DOHH2 (cell line): ENCODE measurements around the gene KLK4.

Experiments
- EZH2phosphoT487 ChIP-seq: fragments of 200-600 bp; sonication (generic); IDR thresholded peaks from 2 replicates; pipeline ENCODE4 v1.6.1; 2017; ENCODE audit warnings: borderline replicate concordance, mild to moderate bottlenecking, antibody characterized with exemption, low read length, moderate library complexity, mixed read lengths
- TF ChIP-seq, protein P1 (sequence below): fragments of 200-600 bp; sonication (generic); IDR thresholded peaks from one replicate; pipeline ENCODE4 v1.5.1; 2014; ENCODE audit warnings: antibody characterized with exemption, mild to moderate bottlenecking, low read depth, low read length; ENCODE audit not compliant: poor library complexity, severe bottlenecking

- TF ChIP-seq, protein P1, sequence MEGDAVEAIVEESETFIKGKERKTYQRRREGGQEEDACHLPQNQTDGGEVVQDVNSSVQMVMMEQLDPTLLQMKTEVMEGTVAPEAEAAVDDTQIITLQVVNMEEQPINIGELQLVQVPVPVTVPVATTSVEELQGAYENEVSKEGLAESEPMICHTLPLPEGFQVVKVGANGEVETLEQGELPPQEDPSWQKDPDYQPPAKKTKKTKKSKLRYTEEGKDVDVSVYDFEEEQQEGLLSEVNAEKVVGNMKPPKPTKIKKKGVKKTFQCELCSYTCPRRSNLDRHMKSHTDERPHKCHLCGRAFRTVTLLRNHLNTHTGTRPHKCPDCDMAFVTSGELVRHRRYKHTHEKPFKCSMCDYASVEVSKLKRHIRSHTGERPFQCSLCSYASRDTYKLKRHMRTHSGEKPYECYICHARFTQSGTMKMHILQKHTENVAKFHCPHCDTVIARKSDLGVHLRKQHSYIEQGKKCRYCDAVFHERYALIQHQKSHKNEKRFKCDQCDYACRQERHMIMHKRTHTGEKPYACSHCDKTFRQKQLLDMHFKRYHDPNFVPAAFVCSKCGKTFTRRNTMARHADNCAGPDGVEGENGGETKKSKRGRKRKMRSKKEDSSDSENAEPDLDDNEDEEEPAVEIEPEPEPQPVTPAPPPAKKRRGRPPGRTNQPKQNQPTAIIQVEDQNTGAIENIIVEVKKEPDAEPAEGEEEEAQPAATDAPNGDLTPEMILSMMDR = no peak
- TF ChIP-seq EZH2phosphoT487 = no peak
Measured at GRCh38 chr19:50861496-50862286, 49.5 kb downstream of the KLK4 start.
